Measurements from ENCODE around the gene GSN. TPM values are rescaled to one million over a fixed set of nuclear protein-coding genes. Genes with fewer than 3 reads are reported as not detected.

The GSN gene
- total and polyA plus RNA-seq, 4 experiments from 2014 or later = 1.9 to 8.7 (median 6.0) TPM

Other genes starting within 250 kb of the GSN start
- gene C5, start 217.9 kb upstream of the GSN start, total RNA-seq = 1 to 10 TPM; 1.9 to 3.2 TPM
- under 1 TPM; 0.28 to 0.66 TPM for gene C5, start 217.9 kb upstream of the GSN start, polyA plus RNA-seq
- gene CNTRL, start 193.2 kb upstream of the GSN start, total RNA-seq = 100 to 1,000 TPM; 119 to 122 TPM
- gene CNTRL, start 193.2 kb upstream of the GSN start, polyA plus RNA-seq = 10 to 100 TPM in 1 of 2 donors, 1 to 10 TPM in 1; 1.5 to 38.0 TPM
- gene RAB14, start 66.3 kb upstream of the GSN start, total RNA-seq = 10 to 100 TPM; 65.5 to 68.1 TPM
- 10 to 100 TPM; 34.8 to 54.0 TPM for gene RAB14, start 66.3 kb upstream of the GSN start, polyA plus RNA-seq
- gene STOM, start 102.1 kb downstream of the GSN start, total RNA-seq = 10 to 100 TPM; 81.2 to 82.8 TPM
- gene STOM, start 102.1 kb downstream of the GSN start, polyA plus RNA-seq = 100 to 1,000 TPM; 188 to 254 TPM
- gene GGTA1, start 231.7 kb downstream of the GSN start, total RNA-seq = not detected
- not detected for gene GGTA1, start 231.7 kb downstream of the GSN start, polyA plus RNA-seq